Measurements from ENCODE around the gene CSMD2.

CSMD2 gene

DNA sequence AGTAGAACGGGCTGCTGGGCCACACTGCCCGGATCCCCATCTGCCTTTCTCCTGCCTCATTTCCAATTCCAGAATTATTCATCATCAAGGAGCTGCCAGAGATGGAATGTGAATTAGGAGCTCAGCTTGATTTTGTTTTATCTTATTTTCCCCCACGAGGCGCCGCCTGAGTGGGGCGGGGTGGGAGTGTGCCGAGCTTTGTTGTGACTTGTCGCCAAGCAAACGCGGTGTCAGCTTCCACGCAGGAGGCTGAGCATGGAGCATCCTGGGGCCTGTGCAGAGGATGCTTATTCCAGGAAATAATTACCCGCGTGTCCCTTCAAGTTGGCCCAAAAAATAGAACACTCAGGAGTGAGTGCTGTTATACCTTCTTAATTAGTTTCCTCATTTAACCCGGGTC lies 209.9 kb downstream of the CSMD2 start:
- FAIRE-seq, result no peak

DNA sequence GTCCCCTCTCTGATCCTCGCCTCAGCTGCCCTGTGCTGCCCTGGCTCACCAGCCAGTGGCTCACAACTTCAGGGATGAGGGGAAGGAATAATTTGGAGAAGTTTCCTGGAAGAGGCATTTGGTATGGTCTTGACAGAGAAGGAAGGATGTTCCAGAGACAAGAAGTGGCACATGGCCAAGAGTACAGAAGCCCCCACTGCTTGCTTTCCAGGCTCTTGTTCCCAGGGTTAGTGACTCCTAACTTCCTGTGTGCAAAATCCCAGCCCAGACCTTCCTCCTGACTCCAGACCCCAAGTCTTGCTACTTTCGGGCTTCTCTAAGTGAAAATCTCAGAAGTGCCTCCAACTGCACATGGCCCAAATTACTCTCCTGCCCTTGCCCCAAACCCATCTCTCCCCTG lies 215.5 kb downstream of the CSMD2 start:
- no peak for FAIRE-seq

DNA sequence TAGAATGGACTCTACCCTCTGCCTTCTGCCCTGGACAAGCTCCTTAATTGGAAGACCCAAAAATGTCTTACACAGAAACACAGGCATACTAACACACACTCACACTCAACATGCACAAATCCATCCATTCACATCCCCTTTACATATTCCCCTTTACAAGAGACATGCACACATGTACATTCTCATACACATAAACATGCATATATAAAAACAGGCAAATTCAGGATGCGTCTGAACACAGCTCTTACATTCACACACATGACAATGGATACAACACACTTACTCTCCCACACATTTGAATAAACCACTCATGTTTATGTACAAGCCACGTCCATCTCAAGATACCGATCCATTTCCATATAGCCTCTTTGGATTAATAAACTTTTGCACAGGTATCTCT lies 216.7 kb downstream of the CSMD2 start:
- no peak for FAIRE-seq

DNA sequence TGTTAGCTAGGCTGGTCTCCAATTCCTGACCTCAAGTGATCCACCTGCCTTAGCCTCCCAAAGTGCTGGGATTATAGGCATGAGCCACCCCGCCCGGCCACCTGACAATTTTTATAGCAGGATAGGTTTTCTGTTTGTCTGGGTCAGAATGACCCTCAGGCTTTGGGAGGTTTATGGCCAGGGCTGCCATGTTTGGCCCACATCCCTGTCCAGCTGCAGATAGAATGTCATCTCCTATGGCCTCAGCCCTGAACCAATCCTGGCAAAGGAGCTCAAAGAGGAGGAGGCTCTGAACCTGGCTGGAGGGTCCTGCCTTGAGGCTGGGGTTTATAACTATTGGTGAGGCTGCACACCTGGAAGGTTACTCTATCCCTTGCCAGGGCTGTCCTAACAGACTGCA lies 218.2 kb downstream of the CSMD2 start:
- FAIRE-seq, result no peak

DNA sequence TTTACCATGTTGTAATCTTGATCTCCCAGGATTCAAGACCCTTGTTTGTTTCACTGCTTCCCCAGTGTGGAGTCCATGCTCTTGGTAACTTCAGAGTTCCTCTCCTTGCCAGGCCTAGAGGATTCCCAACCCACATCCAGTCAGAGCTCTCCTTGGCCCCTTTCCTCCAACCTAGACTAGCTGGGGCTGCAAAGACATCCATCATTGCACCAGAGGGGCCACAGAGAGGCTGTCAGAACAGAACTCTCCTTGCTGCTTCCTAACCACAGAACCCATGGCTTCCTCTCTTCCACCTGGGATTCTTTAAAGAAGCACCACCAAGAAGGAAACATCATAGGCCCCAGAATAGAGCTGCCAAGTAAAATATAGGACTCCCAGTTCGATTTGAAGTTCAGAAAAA lies 220.2 kb downstream of the CSMD2 start:
- no peak for FAIRE-seq

DNA sequence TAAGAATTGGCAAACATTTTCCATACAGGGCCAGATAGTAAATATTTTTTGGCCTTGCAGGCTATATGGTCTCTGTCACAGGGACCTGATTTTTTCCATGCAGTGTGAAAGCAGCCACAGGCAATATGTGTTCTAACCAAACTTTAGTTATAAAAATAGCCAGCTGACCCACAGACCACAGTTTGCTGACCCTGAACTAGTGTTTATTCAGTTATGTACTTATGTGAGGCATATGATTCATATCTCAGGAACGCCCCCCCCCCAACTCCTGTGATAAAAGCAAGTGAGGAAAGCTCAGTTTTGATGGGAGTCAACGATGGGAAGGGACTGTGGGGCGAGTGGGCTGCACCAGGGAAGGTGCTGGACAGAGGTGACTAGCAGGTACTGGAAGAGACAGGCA lies 221.1 kb downstream of the CSMD2 start:
- FAIRE-seq, result no peak

DNA sequence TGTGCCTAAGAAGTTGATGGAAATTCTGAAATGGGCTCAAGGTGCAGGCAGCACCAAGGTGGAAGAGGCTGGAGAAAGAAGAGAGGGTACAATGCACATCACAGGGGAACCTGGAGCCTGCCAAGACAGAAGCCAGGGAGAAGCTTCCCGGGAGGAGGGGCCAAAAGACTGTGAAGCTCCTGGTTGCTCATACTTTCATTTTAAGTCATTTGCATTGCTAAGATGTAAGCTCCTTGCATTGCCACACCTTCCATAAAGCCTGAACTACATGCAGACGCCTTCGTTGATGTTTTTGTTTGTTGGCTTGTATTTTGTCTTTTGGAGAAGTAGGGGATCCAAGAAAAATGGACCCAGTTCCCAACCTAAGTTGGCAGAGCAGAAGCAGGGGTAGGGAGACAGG lies 232.2 kb downstream of the CSMD2 start:
- FAIRE-seq, result no peak

DNA sequence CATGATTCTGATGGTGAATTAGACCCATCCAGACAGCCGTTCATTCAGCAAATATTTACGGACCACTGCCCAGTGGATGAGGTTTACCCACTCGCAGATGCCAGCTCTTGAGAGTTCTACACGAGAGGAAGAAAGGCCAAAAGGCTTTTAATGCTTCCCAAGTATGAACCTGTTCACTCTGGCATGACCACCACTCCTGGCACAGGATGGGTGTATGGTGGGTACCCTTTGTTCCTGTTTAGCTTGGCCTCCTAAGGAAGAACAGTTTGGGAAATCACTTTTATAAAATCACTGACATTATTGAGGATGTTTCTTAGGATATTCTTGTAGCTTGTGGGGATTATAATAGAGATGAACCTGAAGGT lies 233.9 kb downstream of the CSMD2 start:
- no peak for FAIRE-seq

DNA sequence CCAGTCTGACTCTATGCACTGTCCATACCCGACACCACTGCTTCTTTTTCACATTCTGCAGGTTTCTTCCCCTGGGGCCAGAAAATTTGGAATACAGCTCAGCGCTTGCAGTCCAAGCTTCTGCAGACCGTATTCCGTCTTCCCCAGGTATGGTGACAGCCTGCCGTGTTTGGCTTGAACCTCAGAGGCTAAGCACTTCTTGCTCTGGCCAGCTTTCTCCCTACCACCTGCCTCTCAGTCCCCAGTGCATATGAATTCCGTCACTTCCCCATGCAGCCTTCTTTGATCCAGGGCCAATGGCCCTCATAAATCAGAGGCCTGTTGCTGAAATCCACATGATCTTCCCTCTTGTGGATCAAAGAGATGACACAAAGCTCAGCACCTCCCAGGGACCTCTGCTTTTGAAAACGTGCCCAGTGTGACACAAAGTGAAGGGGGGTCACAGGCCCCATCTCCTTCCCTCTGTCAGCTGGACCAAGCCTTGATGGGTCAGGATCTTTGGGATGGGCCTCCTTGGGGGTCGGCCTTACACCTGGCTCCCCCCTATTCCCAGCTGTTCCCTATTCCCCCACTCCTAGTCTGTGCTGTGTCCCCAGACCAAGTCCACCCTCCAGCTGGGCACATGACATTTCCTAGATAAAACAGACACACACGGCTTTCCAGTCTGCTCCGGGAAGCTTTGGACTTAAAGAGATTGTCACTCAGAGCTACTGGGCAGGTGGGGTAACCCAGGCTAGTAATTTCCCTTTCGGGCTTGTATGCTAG lies 234.5 kb downstream of the CSMD2 start:
- FAIRE-seq, result no peak

DNA sequence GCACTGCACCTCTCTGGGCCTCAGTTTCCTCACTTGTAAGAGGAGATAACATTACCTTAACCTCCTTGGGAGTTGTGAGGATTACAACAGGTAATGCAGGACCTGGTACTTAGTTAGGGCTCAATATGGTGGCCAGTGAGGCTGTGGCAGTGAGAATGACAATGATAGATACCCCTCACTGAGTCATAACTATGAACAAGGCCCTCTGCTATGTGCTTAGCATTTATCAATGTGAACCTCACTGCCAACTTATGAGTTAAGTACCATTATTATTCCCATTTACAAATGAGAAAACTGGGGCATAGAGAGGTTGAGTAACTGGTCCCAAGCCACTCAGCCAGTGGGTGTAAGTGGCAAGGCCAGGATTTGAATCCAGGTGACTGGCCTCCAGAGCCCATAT lies 236.8 kb downstream of the CSMD2 start:
- no peak for FAIRE-seq

DNA sequence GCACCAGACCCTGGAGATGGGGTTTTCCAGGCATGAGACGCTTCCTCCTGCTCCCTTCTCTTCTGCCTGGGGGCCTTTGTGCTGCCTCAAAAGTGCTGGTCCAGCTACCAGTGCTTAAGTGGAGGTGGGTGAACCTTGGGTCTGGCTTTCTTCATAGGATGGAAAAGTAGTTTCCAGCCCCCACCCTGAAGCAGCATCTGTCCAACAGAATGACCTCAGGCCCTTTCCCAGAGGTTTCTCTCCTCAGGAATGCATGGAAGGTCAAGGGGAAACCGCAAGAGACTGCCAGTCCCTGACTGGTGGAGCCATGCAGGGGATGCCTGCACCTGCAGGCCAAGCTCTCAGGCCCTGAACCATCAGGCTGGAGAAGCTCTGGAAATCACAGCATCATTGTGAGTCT lies 237.3 kb downstream of the CSMD2 start:
- FAIRE-seq, result no peak

DNA sequence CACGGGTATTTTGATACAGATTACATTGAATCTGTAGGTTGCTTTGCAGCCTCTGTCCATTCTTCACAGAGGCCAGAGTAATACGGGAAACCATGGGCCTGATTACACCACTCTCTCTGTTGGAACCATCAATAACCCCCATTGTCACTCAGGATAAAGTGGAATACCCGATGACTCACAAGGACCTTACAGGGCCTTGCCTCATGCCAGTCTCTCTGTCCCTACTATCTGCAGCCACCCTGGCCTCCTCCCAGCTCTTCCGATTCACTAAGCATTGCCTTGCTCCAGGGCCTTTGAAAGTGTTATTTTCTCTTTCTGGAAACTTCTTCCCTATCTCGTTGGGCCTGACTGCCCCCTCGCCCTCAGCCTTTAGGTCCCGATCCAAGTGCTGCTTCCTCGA lies 239.4 kb downstream of the CSMD2 start:
- FAIRE-seq, result no peak

DNA sequence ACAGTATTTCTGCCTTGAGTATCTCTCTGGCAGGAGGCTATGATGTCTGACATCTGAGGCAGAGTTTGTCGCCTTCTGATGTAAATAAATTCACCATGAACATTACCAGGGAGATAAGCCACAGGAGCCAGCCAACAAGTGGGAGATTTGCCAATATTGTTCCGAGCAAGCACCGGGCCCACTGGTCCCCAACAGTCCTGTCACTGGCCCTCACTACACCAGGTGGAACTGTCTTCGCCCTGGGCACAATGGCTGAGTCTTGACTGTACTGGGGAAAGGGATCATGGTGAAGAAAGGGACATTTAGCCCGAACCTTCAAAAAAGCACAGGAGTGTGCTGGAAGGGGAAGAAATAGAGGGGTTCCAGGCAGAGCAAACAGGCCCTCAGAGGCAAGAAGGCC lies 243.7 kb downstream of the CSMD2 start:
- no peak for FAIRE-seq

DNA sequence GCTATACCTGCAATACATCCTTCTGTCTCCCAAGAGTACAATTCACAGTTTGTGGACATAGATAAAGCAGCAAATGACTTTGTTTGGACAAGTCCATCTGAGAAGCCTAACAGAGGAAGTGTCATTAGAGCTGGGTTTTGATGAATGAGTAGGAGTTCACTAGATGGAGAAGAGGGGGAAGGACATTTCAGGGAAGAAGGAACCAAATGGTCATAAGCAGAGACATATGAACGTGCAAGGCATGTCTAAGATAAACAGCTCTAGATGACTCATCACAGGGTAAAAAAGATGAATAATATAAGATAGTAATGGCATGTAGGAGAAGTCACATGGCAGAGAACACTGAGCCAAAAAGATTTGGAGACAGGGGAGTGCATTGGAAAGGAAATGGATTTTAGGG lies 246.7 kb downstream of the CSMD2 start:
- FAIRE-seq, result no peak

DNA sequence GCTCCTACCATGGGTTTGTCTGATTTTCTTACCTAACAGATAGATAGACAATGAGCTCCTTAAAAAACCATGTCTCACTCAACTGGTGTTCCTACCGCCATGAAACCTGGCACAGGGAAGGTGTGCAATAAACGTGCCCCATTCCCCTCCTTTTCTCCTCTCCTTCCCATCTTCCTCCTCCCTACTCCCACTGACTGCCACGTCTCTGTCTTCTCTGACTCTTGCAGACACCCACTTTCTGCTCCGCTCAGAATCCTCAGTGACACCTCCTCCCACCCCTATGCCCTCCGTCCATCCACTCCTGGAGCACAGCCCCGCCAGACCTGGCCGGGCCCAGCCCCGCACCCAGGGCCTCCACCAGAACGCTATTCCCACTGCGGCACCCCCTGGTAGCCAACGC lies 248.2 kb downstream of the CSMD2 start:
- no peak for FAIRE-seq

DNA sequence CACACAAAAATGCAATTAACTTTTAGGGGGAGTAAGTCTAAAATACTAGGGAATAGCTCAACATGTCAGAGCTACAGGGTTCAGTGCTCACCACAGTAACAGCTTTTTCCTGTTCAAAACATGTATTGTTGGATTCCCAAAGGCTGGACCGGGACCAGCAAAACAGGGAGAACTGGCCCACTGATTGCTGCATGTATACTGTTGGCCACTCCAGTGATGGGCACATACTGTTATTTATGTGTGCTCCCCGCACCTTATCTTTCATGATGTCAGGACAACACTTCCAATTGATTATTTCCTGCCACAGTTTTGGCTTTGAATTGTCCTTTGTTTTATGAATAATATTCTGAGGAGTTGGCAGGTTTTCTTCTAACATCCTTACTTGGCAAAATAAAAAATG lies 250.5 kb downstream of the CSMD2 start:
- FAIRE-seq, result no peak

DNA sequence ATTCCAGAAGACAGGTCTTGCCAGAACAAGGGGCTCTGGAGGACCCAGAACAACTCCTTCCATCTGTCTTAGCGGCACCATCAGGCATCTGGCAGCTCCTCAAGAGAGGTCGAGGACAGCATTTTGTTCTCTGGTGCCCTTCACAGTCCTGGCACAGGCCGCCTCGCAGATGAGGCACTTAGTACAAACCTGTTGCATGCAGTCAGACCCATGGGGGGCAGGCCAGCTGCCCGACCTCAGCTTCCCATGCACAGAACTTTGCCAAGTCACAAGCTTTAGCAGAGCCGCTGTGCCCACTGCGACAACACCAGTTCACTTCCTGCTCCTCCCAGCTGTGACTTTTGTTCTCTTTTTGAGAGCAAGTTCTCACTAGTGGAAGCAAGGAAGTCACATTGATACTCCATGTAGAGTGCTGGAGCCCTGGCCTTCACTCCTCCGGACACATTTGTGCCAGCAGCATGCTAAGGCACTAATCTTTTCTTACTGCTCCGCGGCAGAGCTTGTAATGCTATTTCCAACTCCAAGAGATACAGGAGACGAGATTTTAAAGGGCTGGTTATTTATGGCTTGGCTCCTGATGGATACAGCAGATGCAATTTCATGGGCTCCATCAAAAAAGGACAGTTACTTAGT lies 256.6 kb downstream of the CSMD2 start:
- FAIRE-seq, result no peak

DNA sequence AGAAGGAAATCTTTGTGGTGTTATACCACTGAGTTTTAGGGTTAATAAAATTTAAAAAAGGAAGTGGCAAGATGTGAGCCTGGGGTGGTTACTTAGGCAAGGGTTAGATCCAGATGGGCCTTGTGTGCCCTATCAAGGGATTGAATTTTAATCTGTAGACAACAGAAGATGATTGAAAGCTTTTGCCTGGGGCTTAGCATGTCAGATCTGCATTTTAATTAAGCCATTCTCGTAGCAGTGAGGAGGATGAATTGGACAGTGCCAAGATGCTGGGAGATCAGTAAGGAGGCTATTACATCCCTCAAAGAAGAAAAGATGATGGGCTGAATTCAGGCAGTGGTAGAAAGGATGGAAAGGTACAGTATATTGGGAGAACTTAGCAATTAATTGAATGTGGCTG lies 258.9 kb downstream of the CSMD2 start:
- FAIRE-seq, result no peak

DNA sequence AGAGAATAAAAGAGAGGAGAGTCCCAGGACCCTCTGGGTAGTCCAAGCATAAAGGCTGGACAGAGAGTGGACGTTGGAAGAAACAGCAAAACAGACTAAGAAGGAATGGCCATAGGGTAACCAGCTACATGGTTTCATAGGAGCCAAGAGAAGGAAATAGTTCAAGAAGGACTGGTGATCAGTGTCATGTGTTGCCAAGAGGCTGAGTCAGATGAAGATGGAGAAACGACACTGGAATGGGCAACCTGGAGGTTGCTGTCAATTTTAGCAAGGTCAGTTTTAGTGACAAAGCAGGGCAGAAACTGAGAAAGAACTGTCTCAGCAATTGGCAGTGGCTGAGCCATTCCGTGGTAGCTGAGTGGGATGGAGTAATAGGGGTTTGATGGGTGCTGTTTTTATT lies 259.8 kb downstream of the CSMD2 start:
- FAIRE-seq, result no peak

DNA sequence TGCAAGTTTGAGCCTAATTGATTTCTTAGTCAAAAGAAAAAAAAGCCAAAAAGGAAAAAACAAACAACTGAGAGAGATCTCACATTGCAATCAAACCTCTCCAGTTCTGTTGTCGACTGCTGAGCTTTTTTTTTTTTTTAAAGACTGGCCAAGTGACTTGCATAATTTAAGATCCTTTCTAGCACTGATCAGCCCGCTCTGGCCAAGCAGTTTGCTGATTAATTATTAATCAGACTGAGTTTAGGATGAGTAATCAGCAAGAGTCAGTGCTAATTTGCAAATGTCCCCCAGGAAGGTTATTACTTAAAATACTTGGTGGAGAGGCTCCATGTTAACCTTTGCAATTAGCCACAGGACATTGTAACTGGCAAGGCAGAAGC lies 261.8 kb downstream of the CSMD2 start:
- FAIRE-seq, result no peak

DNA sequence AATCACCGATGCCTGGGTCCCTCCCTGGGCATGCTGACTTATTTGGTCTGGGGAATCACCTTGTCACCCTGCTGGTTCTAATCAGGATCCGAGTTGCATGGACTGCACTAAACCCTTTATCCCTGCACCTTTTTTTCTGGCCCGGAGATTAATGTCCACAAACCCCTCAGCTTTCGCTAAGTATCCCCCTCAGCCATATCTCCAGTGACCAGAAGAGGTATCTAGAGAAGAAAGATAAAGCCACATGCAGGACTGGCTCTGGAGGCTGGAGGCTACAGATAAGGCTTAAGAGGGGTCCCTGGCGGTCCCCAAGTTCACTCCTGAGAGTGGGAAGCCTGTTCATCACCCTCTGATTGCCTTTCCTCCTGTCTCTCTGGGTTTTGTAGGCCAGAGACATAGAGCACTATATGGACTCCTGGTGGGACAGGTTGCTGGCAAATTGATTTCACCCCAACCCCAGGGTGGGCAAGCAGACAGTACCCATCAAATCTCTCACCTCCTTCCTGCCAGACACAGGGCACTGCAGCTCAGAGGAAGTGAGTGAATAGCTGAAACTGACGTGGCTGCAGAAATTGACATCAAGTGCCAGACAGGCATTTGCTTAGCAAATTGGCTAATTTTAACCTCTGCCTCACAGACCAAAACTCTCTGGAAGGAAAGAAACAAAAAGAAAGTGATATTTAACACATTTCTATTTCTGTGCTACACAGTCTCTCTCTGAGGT lies 262.4 kb downstream of the CSMD2 start:
- FAIRE-seq, result no peak

DNA sequence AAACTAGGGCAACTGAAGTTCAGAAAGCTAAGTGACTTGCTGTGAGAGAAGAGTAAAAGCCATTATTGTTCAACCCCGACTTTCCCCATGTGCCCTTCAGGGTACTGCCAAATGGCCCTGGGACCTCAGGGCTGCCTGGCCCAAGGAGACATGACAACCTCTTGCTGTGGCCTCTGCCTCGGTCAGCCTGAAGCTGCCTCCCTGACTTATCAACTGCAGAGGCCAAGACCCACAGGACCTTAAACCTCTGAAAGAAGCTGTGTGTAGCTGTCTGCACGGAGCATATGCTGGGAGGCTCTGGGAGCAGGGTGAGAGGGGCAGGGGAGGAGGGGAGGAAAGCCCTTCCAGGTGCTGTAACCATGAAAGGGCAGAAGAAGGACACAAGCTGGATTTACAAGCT lies 265.3 kb downstream of the CSMD2 start:
- FAIRE-seq, result no peak

DNA sequence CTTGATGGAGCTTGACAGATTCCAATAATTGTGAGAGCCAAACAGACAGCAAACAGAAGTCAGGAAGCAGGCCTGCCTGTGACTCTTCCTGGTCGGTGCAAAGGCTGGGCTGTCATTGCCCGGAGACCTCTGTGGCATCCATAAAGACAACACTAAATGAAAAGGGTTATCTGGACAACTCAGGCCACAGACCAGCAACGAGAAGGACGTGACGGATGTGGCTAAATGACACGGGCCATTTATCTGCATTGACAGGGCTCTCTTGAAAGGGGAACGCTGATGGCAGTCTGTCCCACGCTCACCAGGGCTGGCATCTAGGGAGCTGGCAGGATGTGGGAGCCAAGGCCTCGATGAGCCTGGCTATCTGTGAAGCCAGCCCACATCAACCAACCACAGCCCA lies 266.1 kb downstream of the CSMD2 start:
- FAIRE-seq, result no peak

DNA sequence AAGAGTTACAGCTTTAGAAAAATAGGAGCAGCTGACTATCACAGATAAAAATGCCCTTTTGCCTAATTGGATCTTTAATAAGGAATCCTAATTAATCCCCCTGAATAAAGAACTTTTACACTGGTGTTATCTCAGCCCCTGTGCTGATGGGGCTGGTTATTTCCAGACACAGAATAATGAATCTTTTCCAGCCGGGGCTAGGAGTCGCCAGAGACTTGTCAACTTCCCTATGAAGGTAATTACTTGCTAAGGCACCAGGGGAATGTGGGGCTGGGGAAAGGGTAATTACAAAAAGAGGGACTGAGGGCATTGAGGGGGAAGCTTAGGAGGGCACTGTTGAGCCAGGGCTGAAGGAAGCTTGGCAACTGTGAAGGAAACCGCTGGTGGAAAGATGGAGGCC lies 266.6 kb downstream of the CSMD2 start:
- FAIRE-seq, result no peak

All from G401.6 (cell line).